GM18867 (cell line): ENCODE measurements around the gene EIF3F.

Experiments
- ATAC-seq: cut with Tn5 transposase; IDR thresholded peaks from one replicate; pipeline ENCODE4 v1.9.1; 2021; ENCODE audit warnings: mild to moderate bottlenecking, moderate library complexity; ENCODE audit not compliant: unreplicated experiment

Gene EIF3F

GRCh38 chr11:8036002-8036802 is 49.1 kb downstream of the EIF3F start:
- no peak for ATAC-seq

- no peak for ATAC-seq
Observed at GRCh38 chr11:8036986-8037385, 49.8 kb downstream of the EIF3F start.

- no peak for ATAC-seq
Observed at GRCh38 chr11:8038393-8038792, 51.3 kb downstream of the EIF3F start.

- ATAC-seq = no peak
Observed at GRCh38 chr11:8038811-8039529, 51.8 kb downstream of the EIF3F start.

GRCh38 chr11:8039530-8040260 is 52.6 kb downstream of the EIF3F start:
- ATAC-seq = no peak

GRCh38 chr11:8040261-8040920 is 53.3 kb downstream of the EIF3F start:
- ATAC-seq = no peak

GRCh38 chr11:8040921-8041285 is 53.8 kb downstream of the EIF3F start:
- no peak for ATAC-seq

GRCh38 chr11:8041576-8041975 is 54.4 kb downstream of the EIF3F start:
- ATAC-seq = no peak

- ATAC-seq = no peak
Observed at GRCh38 chr11:8043756-8044155, 56.6 kb downstream of the EIF3F start.

GRCh38 chr11:8045839-8046238 is 58.7 kb downstream of the EIF3F start:
- ATAC-seq = no peak

- ATAC-seq = no peak
Observed at GRCh38 chr11:8047382-8047781, 60.2 kb downstream of the EIF3F start.

GRCh38 chr11:8049084-8049483 is 61.9 kb downstream of the EIF3F start:
- no peak for ATAC-seq
